Retinal pigment epithelial cell (primary cell): ENCODE measurements around the gene TCP11L1.
A peak's percentile ranks its signal among the peaks of the same experiment; 100 is the strongest.

ENCODE experiments used
- DNase-seq: peaks from one replicate; pipeline ENCODE4 v3.0.0-alpha.2; 2010; ENCODE audit warnings: low read depth
- H3K4me3 ChIP-seq: 2 replicates; pipeline ENCODE4 v1.5.1; 2011; ENCODE audit warnings: mild to moderate bottlenecking, low read length, control low read depth, moderate library complexity
- CTCF ChIP-seq: conservative IDR thresholded peaks from 2 replicates; pipeline ENCODE4 v1.5.1; 2011; ENCODE audit warnings: low read depth, low read length, control low read depth, inconsistent platforms

Gene TCP11L1

GRCh38 chr11:33065445-33066178 is 26.2 kb downstream of the TCP11L1 start:
- DNase-seq = peak; percentile 10
- TF ChIP-seq CTCF = peak; percentile 96

GRCh38 chr11:33067294-33067693 is 27.9 kb downstream of the TCP11L1 start:
- no peak overlapping the region for H3K4me3 ChIP-seq
- DNase-seq = no peak
- no peak for TF ChIP-seq CTCF

More at GRCh38 chr11:33065445-33066178, 26.2 kb downstream of the TCP11L1 start:
- no peak overlapping the region for H3K4me3 ChIP-seq

GRCh38 chr11:33068611-33069340 is 29.4 kb downstream of the TCP11L1 start:
- TF ChIP-seq CTCF = no peak
- no peak for DNase-seq

GRCh38 chr11:33072465-33072864 is 33.1 kb downstream of the TCP11L1 start:
- no peak overlapping the region for H3K4me3 ChIP-seq
- no peak for DNase-seq
- TF ChIP-seq CTCF = no peak

More at GRCh38 chr11:33068611-33069340, 29.4 kb downstream of the TCP11L1 start:
- no peak overlapping the region for H3K4me3 ChIP-seq

- DNase-seq = no peak
- H3K4me3 ChIP-seq = no peak overlapping the region
- TF ChIP-seq CTCF = no peak
These were observed 44.5 kb downstream of the TCP11L1 start for GRCh38 chr11:33083918-33084317.

GRCh38 chr11:33086017-33086416 is 46.6 kb downstream of the TCP11L1 start:
- no peak for TF ChIP-seq CTCF
- no peak for DNase-seq
- no peak overlapping the region for H3K4me3 ChIP-seq

- peak; percentile 67 for DNase-seq
- TF ChIP-seq CTCF = no peak
- no peak overlapping the region for H3K4me3 ChIP-seq
These were observed 50.4 kb downstream of the TCP11L1 start for GRCh38 chr11:33089776-33090175.
